Uterus (tissue), 4 donors: ENCODE results near the gene ITGA6. TPM values are rescaled to one million over a fixed set of nuclear protein-coding genes. Genes with fewer than 3 reads are reported as not detected.
A peak's percentile ranks its signal among the peaks of the same experiment; 100 is the strongest.

Experiments
- DNase-seq, 2 donors: peaks; one replicate each; pipeline ENCODE4 v3.0.0-alpha.2; 2019 to 2020
- H3K27ac ChIP-seq, 2 donors: fragments of 200-600 bp; sonication (generic); 1 replicate in 1 of 2; 2 replicates in 1 of 2; pipeline ENCODE4 v1.5.1; 2016 to 2018
- H3K27me3 ChIP-seq, 2 donors: fragments of 200-600 bp; sonication (generic); one replicate each; pipeline ENCODE4 v1.5.1; 2018 to 2019; ENCODE audit warnings: control low read depth in 1 of 2
- H3K36me3 ChIP-seq, 2 donors: fragments of 200-600 bp; sonication (generic); one replicate each; pipeline ENCODE4 v1.5.1; 2019; ENCODE audit warnings: control low read depth in 1 of 2
- H3K4me1 ChIP-seq, 2 donors: fragments of 200-600 bp; sonication (generic); one replicate each; pipeline ENCODE4 v1.5.1; 2018 to 2019; ENCODE audit warnings: control low read depth in 1 of 2
- H3K4me3 ChIP-seq, 2 donors: fragments of 200-600 bp; sonication (generic); 1 replicate in 1 of 2; 2 replicates in 1 of 2; pipeline ENCODE4 v1.5.1; 2018 to 2019; ENCODE audit warnings: mild to moderate bottlenecking in 1 of 2
- H3K9me3 ChIP-seq, 2 donors: fragments of 200-600 bp; sonication (generic); one replicate each; pipeline ENCODE4 v1.5.1; 2019; ENCODE audit warnings: control low read depth in 1 of 2
- CTCF ChIP-seq, 4 experiments: fragments of 200-600 bp in 2 of 4; fragments of 450-650 bp in 2 of 4; sonication (generic) in 2 of 4; IDR thresholded peaks; one replicate each; pipeline ENCODE4 v1.5.1; 2016 to 2019; ENCODE audit warnings: antibody characterized with exemption in 4 of 4, mild to moderate bottlenecking in 2 of 4, moderate library complexity in 1 of 4
- POLR2A ChIP-seq, 2 donors: fragments of 450-650 bp; IDR thresholded peaks; one replicate each; pipeline ENCODE4 v1.6.1; 2016; ENCODE audit warnings: antibody characterized with exemption in 2 of 2, mild to moderate bottlenecking in 1 of 2, moderate library complexity in 1 of 2
- intact Hi-C: fragments of 100-400 bp; cut with DNase I; formaldehyde crosslinking; loops from one replicate; pipeline ENCODE4 v1.15.1; 2023; ENCODE audit warnings: low total_unique reads
- total RNA-seq, 4 donors: library from RNA; depleted of rRNA in 3 of 4; stranded (reverse); fragments of >200 nt in 3 of 4; gene quantifications; one replicate each; pipeline versions ENCODE4 v1.1.0 to v1.2.4, GENCODE V29; 2014 to 2023
- donor health status: DM: yes; HTN: yes; CAD: no.

ITGA6 gene
- total RNA-seq, 4 donors from 2014 or later = 57.4 to 195 (median 120) TPM

- intact Hi-C loops = no loop called here
- Histone ChIP-seq H3K36me3 (no peaks in the 10 kb centered on the region), H3K9me3 (no peaks in the 10 kb centered on the region), H3K27ac (peak overlapping the region in 1 of 2 donors; percentile 13), H3K4me1 (peaks cover 0 to 5% of the 10 kb centered on the region in 2 donors), H3K4me3 (no peak overlapping the region), H3K27me3 (no peaks in the 10 kb centered on the region)
- no peak for TF ChIP-seq POLR2A (IDR thresholded peaks at IDR 0.05)
- no peak for DNase-seq
Measured at GRCh38 chr2:172455121-172455515, 27.7 kb downstream of the ITGA6 start.

GRCh38 chr2:172456002-172456401 is 28.6 kb downstream of the ITGA6 start:
- Histone ChIP-seq H3K4me1 (peaks cover 0 to 5% of the 10 kb centered on the region in 2 donors), H3K27me3 (no peaks in the 10 kb centered on the region), H3K27ac (peak overlapping the region in 1 of 2 donors; percentile 13), H3K9me3 (no peaks in the 10 kb centered on the region), H3K36me3 (no peaks in the 10 kb centered on the region), H3K4me3 (no peak overlapping the region)
- intact Hi-C loops = no loop called here
- DNase-seq = no peak
- TF ChIP-seq CTCF (IDR thresholded peaks at IDR 0.05) (no peak), POLR2A (IDR thresholded peaks at IDR 0.05) (no peak)

- DNase-seq = no peak
- Histone ChIP-seq H3K36me3 (no peaks in the 10 kb centered on the region), H3K9me3 (no peaks in the 10 kb centered on the region), H3K4me1 (peaks cover 0 to 5% of the 10 kb centered on the region in 2 donors), H3K27ac (peak overlapping the region in 1 of 2 donors; percentile 30), H3K27me3 (no peaks in the 10 kb centered on the region), H3K4me3 (no peak overlapping the region)
- TF ChIP-seq CTCF (IDR thresholded peaks at IDR 0.05) (no peak), POLR2A (IDR thresholded peaks at IDR 0.05) (no peak)
- intact Hi-C loops = no loop called here
Measured at GRCh38 chr2:172457536-172457935, 30.1 kb downstream of the ITGA6 start.

- Histone ChIP-seq H3K9me3 (no peaks in the 10 kb centered on the region), H3K27ac (peak overlapping the region; percentile 16 to 30), H3K4me3 (no peak overlapping the region), H3K27me3 (no peaks in the 10 kb centered on the region), H3K36me3 (no peaks in the 10 kb centered on the region), H3K4me1 (peaks cover 0 to 5% of the 10 kb centered on the region in 2 donors)
- intact Hi-C loops = no loop called here
- TF ChIP-seq CTCF (IDR thresholded peaks at IDR 0.05) = no peak
- no peak for TF ChIP-seq POLR2A (IDR thresholded peaks at IDR 0.05)
- DNase-seq = no peak
Measured at GRCh38 chr2:172458561-172459124, 31.3 kb downstream of the ITGA6 start.

- H3K36me3 ChIP-seq = no peaks in the 10 kb centered on the region
- TF ChIP-seq CTCF (IDR thresholded peaks at IDR 0.05) (no peak), POLR2A (IDR thresholded peaks at IDR 0.05) (no peak)
- H3K27me3 ChIP-seq = no peaks in the 10 kb centered on the region
- intact Hi-C loops = no loop called here
- DNase-seq = no peak
- peak overlapping the region in 1 of 2 donors; percentile 66 for H3K27ac ChIP-seq
- peaks cover 4 to 5% of the 10 kb centered on the region in 2 donors for H3K4me1 ChIP-seq
- no peak overlapping the region for H3K4me3 ChIP-seq
- H3K9me3 ChIP-seq = no peaks in the 10 kb centered on the region
Measured at GRCh38 chr2:172460780-172461201, 33.4 kb downstream of the ITGA6 start.
